Right renal pelvis (tissue), 4 donors: ENCODE data around the gene FN3KRP. TPM values are rescaled to one million over a fixed set of nuclear protein-coding genes. Genes with fewer than 3 reads are reported as not detected.
"Not testable (repeated sequence)": the region's sequence is repeated elsewhere in the genome, so short reads cannot be mapped to it uniquely, and the experiment has no call there.

Experiments used
- DNase-seq, 4 donors: peaks; one replicate each; pipeline ENCODE4 v3.0.0-alpha.2; 2013; ENCODE audit warnings: low read depth in 4 of 4, low spot score in 3 of 4, missing footprints in 1 of 4
- polyA plus RNA-seq, 4 donors: library from polyadenylated mRNA; unstranded; fragments of 120-200 nt; gene quantifications; one replicate each; pipeline ENCODE4 v1.2.1, GENCODE V29; 2013; ENCODE audit not compliant: insufficient read length in 4 of 4

FN3KRP gene
- polyA plus RNA-seq, 4 donors: 41.5 to 51.9 (median 45.1) TPM

DNA sequence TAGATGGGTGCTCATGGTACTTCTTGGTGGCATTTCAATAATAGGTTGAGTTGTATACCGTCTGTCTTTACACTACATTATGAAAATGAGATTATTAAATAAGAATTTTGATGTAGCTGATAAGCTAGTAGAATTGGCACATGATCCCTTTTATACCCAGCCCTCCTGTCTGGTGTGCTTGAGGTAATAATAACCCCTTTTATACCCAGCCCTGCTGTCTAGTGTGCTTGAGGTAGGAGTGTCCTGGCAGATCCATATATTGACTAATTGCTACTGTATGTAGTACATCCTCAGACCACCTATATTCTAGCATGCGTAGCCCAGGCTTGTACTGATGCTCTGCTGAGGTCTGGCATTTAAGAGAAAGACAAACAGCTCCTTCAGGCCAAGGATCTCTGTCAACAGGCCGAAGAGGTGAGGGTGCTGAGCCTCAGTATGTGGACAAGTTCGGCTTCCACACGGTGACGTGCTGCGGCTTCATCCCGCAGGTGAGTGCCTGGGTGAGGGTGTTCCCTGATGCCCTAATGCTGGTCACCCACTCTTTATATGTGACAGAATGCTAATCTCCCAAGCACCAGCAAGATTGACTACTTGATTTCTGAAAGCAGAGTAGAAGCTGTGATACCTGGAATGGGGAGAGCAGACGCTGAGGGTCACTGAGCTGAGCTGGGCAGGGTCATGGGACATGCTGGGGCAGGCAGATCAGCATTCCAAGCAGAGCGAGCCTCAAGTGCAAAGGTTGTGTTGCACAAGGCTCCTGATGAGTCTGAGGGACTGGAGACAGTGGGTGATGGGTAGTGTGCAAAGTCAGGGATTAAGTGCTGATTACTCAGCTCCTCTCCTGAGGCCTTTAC is 24.6 kb downstream of the FN3KRP start:
- DNase-seq: no peak

DNA sequence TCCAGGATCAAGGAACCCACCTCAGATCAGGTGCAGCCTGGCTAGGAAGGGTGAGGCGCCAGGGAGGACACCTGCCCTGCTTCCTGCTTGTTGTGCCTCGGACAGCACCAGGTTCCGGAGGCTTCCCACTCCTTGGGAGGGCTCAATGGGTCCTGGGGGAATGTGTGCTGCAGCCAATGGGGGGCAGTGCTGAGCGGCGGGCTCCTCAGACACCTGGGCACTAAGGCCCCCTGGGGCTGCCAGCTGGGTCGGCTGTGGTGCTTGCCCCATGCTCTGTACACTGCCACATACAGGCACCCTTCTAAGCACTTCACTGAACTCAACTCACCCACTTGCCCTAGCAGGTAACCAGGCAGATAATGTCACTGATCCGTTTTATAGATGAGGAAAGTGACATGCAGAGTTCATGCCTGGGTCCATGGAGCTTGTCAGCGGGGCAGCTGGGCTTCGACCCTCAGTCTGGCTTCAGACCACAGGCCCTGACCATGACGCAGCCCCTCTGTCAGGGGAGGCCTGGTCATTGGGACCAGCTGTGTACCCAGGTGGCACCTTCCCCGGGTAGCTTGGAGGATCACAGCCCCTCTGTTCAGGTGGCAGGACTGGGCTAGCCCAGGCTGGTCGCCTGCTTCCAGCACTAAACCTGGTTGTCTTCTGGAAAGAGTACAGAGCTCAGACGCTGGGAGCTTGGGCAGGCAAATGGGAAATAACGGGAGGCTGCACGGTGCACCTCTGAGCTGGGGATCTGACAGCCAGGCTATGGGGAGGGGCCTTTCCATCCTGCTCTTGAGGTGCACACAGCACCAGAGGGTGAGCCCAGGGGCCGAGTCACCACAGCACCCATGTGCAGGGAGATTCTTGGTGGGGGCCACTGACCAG is 27.1 kb downstream of the FN3KRP start:
- no peak for DNase-seq

DNA sequence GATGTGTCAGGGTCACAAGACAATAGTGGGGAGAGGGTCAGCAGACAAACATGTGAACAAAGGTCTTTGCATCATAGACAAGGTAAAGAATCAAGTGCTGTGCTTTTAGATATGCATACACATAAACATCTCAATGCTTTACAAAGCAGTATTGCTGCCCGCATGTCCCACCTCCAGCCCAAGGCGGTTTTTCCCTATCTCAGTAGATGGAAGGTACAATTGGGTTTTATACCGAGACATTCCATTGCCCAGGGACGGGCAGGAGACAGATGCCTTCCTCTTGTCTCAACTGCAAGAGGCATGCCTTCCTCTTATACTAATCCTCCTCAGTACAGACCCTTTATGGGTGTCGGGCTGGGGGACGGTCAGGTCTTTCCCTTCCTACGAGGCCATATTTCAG is 28.2 kb downstream of the FN3KRP start:
- DNase-seq: not testable (repeated sequence)

DNA sequence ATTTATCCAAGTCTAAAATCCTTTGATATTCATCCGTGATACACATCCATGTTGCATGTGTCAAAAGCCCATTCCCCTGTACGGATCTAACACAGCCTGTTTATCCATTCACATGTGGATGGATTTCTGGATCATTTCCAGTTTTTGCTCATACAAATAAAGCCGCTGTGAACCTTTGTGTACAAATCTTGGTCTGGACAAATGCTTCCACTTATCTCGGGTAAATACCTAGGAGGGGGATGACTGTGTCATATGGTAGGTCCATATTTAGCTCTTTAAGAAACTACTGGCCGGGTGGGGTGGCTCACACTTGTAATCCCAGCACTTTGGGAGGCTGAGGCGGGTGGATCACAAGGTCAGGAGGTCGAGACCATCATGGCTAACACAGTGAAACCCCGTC is 29.0 kb downstream of the FN3KRP start:
- no peak for DNase-seq

DNA sequence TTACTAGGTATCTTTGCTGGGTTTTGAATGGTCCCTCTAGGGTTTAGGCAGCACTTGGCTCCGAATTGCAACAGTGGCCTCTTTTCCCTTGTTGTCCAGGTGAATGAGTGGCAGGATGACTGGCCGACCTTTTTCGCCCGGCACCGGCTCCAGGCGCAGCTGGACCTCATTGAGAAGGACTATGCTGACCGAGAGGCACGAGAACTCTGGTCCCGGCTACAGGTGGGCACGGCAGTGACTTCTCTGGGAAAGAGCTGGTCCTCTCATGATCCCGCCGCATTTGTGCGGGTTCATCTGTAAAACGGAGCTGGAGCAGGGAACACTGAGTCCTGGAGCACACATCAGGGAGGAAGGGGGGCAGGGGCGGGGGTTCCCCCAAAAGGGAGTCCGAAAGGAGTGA is 32.2 kb downstream of the FN3KRP start:
- DNase-seq: no peak

DNA sequence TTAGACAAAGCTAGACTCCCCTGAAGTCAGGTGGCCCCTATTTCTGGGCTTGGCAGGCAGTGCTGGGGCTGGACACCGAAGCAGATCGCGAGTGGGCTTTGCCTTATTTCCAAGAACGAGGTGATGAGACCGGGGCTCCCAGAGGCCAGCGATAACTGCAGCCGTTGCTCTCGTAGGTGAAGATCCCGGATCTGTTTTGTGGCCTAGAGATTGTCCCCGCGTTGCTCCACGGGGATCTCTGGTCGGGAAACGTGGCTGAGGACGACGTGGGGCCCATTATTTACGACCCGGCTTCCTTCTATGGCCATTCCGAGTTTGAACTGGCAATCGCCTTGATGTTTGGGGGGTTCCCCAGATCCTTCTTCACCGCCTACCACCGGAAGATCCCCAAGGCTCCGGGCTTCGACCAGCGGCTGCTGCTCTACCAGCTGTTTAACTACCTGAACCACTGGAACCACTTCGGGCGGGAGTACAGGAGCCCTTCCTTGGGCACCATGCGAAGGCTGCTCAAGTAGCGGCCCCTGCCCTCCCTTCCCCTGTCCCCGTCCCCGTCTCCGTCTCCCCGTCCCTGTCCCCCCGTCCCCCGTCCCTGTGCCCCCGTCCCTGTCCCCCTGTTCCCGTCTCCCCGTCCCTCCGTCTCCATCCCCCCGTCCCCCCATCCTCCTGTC is 33.9 kb downstream of the FN3KRP start:
- no peak for DNase-seq

DNA sequence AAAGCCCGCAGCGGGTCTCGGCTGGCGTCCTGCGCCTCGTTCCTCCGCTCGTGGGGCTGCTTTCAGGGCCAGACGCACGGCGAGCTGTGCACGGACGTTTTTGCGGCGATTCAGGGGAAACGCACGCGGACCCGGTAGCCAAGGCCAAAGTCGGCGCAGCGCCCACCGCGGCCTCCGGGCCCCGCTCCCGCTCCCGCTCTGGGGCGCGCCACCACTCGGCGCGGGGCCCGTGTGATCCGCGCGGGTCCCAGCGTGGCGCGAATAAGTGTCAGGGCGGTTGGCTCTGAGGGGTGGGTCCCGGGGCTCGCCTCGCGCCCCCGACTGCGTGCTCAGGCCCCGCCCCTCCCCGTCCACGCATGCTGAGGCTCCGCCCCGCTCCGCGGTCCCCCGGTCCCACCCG is 34.7 kb downstream of the FN3KRP start:
- DNase-seq: no peak

DNA sequence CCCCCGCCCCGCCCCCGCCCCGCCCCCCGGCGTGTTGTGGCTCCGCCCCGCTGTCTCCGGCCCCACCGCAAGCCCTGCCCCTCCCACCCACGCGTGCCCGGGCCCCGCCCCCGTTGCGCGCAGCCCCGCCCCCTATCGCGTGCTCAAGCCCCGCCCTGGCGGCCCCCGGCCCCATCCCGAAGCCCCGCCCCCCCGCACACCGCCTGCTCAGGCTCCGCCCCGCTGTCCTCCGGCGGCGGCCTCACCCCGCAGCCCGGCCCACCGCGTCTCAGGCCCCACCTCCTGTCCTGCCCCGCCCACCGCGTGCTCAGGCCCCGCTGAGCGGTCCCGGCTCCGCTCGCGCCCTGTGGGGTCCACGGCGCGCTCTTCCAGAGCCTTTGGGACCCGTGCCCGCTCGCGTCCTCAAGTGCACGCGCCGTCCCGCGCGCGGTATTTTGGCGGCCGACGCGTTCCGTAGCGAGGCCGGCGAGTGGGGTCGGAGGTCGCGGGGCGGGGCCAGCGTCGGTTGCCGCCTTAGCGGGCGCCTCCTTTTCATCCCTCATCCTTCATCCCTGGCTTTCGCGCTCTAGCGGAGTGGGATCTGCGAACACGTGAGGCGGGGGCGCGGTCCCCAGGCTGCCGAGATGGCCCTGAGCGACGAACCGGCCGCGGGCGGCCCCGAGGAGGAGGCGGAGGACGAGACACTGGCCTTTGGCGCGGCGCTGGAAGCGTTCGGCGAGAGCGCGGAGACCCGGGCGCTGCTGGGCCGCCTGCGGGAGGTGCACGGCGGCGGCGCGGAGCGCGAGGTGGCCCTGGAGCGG is 35.3 kb downstream of the FN3KRP start, which contains the start of gene TBCD:
TSS of gene TBCD (plus strand) at position 495 of the 800 bp plus-strand sequence. CDS start at position 624, 129 bp downstream.
- DNase-seq: peak; percentile 77 to 92 (median 81)

DNA sequence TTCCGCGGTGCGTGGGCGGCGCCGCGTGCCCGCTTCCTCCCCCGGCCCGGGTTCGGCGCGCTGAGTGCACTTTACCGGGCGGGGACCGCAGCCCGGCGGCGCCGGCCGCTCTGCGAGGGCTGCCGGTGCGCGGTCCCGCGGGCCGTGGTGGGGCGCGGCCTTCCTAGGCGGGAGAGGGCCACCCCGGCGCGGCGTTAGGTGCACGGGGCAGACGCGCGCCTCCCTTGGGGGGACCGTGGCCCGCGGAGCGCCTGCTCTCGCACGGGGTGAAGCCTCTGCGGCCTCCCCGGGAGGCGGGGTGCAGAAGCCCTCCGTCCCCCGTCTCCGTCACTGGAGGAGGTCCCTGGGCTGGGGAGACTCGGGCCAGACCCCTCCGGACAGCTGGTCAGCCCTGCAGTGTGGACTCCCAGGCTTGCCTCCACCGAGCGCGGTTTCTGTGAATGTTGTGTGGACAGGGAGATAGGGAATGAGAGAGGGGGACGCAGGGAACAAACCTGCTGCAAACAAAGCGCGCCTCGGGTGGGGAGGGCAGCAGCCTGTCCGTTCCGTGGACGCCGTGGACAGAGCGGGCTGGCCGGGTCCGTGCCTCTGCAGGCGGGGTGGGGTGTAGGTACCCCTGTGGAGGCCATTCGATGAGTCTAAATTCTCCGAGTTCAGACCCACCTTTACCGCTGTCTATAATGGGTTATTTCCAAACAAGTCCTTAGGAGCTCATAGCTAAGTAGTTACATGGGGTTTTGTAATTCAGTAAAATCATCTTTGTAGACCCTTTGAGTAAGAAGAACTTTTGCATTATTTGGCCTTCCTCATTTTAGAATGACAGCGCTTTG is 36.1 kb downstream of the FN3KRP start:
- DNase-seq: no peak

DNA sequence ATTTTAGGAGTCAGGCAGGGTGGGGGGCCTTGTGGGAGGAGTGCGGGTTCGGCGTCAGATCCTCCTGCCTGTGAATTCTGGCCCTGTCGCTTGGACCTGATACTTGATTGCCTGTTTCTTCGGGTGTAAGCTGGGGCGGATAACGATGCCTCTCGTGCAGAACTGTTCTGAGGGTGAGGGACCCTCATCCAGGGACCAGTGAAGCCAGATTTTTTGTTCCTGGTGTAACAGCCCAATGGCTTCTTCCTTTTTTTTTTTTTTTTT is 36.6 kb downstream of the FN3KRP start:
- no peak for DNase-seq

DNA sequence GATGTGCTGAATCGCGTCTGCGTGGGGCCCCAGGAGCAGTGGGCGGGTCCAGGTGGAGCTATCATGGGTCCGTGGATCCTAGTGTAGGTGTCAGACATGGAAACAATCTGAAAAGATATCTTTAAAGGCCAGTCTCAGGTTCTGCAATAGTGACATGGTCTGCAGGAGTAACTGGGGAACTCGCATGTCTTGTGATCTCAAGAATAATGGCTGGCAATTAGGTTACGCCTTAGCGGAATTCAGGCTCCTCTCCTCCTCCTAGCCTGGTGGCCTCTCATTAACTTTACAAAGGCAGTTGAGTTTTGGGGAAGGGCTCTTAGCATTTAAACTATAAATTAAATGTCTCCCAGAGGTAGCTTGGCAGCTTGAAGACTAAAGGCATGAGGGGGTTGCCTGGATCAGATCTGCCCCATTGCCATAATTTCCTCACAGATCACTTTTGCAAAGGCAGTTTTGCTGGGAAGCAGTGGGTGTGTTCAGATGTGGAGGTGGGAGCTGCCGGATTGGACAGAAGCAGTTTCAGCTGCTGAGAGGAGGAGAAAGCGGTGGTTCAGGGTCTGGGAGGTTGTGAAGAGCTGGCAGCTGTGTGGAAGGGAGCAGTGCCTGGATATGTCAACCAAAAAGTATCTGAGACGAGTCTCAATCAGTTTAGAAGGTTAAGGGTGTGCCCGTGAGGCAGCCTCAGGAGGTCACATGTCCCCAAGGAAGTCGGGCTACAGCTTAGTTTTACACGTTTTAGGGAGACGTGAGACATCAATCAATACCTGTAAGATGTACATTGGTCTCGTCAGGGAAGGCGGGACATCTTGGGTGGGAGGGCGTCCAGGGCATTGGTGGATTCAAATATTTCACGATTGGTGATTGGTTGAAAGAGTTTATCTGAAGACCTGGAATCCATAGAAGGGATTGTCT is 38.0 kb downstream of the FN3KRP start:
- DNase-seq: peak in 1 of 4 donors; percentile 38

DNA sequence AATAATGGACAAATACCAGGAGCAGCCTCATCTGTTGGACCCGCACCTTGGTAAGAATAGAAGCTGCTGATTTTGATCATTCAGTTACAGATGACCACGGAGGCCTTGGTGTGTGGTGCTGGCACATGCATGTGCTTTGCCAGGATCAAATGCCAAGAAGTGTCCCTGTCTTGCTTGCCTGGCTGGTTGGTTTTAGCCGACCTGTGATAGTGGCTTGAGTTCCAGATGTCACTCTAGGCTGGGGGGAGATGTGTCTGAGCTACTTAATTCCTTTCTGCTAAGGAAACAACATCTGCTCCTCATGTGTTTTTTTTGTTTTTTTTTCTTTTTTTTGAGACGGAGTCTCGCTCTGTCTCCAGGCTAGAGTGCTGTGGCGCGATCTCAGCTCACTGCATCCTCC is 39.7 kb downstream of the FN3KRP start:
- no peak for DNase-seq

DNA sequence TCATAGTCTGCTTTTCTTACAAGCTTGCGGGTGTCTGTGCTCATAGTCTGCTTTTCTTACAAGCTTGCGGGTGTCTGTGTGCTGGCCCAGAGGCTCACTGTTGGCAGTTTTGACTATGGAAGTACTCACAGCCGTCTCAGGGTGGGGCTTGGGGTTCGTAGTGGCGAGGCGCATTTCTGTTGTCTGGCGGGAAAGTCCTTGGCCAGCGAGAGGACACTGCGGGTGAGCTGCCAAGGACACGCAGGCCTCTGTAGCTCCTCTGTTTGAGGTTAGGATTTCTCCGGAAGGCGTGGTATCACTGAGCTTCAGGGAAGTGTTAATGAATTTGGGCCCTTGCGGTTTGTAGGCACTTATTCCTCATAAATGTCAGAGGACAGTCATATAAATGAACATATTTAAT is 48.9 kb downstream of the FN3KRP start:
- no peak for DNase-seq

DNA sequence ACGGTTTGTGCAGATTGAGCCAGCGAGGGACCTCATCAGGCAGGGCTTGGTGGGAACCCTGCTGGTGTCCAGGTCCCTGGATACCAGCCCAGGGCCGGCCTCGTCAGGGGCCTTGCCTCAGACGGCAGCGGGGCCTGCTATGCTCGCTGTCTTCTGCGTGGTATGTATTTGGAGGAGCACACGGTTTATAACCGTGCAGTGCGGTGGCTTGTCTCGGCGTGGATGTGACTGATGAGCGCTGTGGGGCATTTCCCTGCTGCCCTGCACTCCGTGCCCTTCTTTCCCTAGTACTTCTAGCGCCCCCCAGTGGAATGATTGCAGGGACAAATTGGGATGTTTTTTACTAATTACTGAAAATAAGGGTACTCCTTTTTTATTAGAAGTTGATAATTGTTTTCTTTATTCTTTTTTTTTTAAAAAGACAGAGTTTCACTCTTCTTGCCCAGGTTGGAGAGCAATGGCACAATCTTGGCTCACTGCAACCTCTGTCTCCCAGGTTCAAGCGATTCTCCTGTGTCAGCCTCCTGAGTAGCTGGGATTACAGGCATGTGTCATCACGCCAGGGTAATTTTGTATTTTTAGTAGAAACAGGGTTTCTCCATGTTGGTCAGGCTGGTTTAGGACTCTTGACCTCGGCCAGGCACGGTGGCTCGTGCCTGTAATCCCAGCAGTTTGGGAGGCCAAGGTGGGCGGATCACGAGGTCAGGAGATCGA is 50.7 kb downstream of the FN3KRP start:
- no peak for DNase-seq

DNA sequence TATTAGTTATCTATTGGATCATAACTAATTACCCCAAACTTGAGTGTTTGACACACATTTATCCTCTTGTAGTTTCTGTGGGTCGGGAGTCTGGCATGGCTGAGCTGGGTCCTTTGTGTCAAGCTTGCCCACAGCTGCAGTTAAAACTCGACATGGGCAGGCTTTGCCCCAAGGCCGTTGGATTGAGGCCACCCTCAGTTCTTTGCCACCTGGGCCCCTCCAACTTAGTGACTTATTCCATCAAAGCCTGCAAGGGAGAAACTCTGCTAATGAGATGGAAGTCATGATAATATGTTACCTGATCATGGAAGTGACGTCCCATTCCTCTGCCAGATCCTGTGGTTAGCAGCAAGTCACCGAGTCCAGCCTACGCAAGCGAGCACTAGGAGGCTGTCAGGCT is 52.5 kb downstream of the FN3KRP start:
- DNase-seq: no peak

DNA sequence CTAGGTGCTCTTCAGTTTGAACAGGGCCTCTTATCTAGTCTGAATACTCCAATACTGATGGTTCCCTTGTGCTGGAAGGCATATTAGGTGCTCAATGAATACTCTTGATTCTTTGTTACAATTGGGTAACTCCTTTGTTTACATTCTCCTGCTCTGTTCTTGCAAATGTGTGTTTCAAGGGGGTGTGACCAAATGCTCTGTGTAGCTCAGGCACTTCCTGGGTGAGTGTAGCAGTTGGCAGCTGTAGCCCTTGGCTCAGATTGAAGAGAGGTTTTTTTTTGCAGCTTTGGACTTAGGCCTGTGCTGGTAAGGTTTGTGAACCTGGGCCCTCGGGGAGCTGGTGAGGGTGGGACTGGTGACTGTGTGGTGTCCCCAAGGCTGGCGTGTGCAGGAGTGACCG is 55.5 kb downstream of the FN3KRP start:
- DNase-seq: no peak

DNA sequence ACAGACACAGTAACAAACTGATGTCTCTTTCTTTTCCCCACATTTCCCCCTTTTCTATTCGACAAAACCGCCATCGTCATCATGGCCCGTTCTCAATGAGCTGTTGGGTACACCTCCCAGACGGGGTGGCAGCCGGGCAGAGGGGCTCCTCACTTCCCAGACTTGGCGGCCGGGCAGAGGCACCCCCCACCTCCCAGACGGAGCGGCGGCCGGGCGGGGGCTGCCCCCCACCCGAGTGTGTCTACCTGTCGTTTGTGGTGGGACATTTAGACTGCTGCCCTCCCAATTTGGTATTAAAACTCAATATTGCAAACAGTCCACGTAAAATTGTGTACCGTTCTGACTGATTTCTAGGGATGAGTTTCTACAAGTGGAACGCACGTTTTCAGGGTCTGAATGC is 58.0 kb downstream of the FN3KRP start:
- DNase-seq: not testable (repeated sequence)
